BLaER1 (cell line): ENCODE measurements around the gene CDKAL1.
A peak's percentile ranks its signal among the peaks of the same experiment; 100 is the strongest.
"Not testable (repeated sequence)": the region's sequence is repeated elsewhere in the genome, so short reads cannot be mapped to it uniquely, and the experiment has no call there.

Experiments used
- H3K27ac ChIP-seq: shearing (Covaris generic); formaldehyde crosslinking; 2 replicates; pipeline ENCODE4 v1.8.1; 2022
- H3K27me3 ChIP-seq: shearing (Covaris generic); formaldehyde crosslinking; 2 replicates; pipeline ENCODE4 v1.8.1; 2022
- H3K36me3 ChIP-seq: shearing (Covaris generic); formaldehyde crosslinking; 2 replicates; pipeline ENCODE4 v1.8.1; 2022
- H3K4me1 ChIP-seq: shearing (Covaris generic); formaldehyde crosslinking; 2 replicates; pipeline ENCODE4 v1.8.1; 2022
- H3K4me2 ChIP-seq: shearing (Covaris generic); formaldehyde crosslinking; 2 replicates; pipeline ENCODE4 v1.8.1; 2022
- H3K4me3 ChIP-seq: shearing (Covaris generic); formaldehyde crosslinking; 2 replicates; pipeline ENCODE4 v1.8.1; 2022
- H3K9ac ChIP-seq: shearing (Covaris generic); formaldehyde crosslinking; 2 replicates; pipeline ENCODE4 v1.8.1; 2022
- H3K9me3 ChIP-seq: shearing (Covaris generic); formaldehyde crosslinking; 2 replicates; pipeline ENCODE4 v1.8.1; 2022
- H4K20me1 ChIP-seq: shearing (Covaris generic); formaldehyde crosslinking; 2 replicates; pipeline ENCODE4 v1.8.1; 2022
- Cebpa-rat ChIP-seq: shearing (Covaris generic); IDR thresholded peaks from 2 replicates; pipeline ENCODE4 v1.8.1; 2022

The CDKAL1 gene

DNA sequence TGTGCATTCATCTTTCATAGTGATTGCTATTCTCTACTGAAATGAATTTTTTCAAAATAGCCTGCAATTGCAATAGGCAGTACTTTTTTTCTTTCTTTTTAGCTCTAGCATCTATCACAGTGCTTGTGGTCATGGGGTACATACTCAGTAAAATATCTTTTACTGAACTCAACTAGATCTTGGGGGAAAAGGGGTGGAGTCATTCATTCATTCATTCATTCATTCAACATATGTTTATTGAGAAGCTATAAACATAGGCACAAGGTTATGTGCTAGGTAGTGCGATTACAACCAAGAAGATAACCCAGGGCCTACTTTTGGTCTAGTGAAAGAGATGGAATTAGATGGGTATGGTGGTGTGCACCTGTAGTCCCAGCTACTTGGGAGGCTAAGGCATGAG lies 1.4 kb upstream of the CDKAL1 start:
- H3K9ac ChIP-seq: no peak overlapping the region
- H3K9me3 ChIP-seq: no peaks in the 10 kb centered on the region
- H3K27ac ChIP-seq: no peak overlapping the region
- peaks cover 14% of the 10 kb centered on the region; the same call in 1 of the 2 replicates for H3K36me3 ChIP-seq
- no peak overlapping the region for H3K4me2 ChIP-seq
- H4K20me1 ChIP-seq: 0 out of 2 replicates have a peak, but pooled peaks cover under 1% of the 10 kb centered on the region
- peaks cover 32% of the 10 kb centered on the region for H3K4me1 ChIP-seq
- no peak for TF ChIP-seq Cebpa-rat
- no peak overlapping the region for H3K4me3 ChIP-seq
- H3K27me3 ChIP-seq: no peaks in the 10 kb centered on the region

DNA sequence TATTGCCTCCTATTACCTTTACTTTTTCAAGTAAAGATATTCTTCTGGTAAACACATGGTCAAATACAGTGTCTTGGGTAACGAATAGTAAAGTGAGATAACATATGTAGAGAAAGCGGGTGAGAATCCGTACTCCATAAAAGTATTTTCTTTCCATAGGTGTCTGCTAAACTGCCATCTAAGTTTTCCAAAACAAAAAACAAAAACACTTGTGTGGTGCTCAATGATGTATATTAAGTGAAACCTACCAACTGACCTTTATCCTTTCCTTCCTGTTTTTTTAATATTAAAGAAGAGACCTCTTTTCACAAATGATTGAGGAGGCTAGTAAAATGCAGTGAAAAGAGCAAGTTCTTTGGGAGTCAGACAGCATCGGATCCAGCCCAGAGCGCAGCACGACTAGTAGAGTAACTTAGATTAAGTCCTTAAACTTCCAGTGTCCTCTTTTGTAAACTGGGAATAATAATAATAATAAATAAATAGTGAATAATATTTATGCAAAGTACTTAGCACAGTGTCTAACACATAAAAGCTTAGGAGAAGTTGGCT lies 437 bp upstream of the CDKAL1 start:
- H3K27ac ChIP-seq: peak overlapping the region; percentile 87
- H3K9me3 ChIP-seq: no peaks in the 10 kb centered on the region
- peak overlapping the region; percentile 95 for H3K4me2 ChIP-seq
- peaks cover 7% of the 10 kb centered on the region; the same call in 1 of the 2 replicates for H4K20me1 ChIP-seq
- no peak for TF ChIP-seq Cebpa-rat
- peak overlapping the region; percentile 88 for H3K9ac ChIP-seq
- no peaks in the 10 kb centered on the region for H3K27me3 ChIP-seq
- peaks cover 23% of the 10 kb centered on the region for H3K36me3 ChIP-seq
- peak overlapping the region; percentile 84 for H3K4me3 ChIP-seq
- peaks cover 22% of the 10 kb centered on the region for H3K4me1 ChIP-seq

DNA sequence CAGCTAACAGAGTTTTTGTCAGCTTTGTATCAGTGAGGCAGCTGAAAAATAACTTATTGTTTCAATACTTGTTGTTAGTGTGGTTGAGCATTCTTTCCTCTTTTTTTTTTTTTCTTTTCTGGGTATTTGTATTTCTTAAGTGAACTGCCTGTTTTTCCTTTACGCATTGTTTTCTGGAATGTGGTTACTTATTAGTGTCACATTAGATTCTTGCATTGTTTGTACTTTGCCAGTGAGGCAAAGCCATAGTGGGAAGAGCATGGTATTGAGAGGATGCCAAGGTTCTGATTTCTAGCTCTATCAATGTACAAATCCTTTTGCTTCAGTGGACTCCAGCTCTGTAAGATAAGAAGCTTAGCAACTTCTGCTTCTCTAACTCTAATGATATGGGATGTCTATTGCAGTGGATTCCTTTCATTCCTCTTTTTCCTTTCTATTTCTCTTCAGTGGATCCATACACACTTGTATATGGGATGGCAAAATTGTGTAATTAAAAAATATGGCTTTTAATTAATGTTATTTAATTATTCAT lies 3.9 kb downstream of the CDKAL1 start:
- H3K4me1 ChIP-seq: peaks cover 22% of the 10 kb centered on the region
- H3K9ac ChIP-seq: no peak overlapping the region
- no peak for TF ChIP-seq Cebpa-rat
- H3K4me3 ChIP-seq: no peak overlapping the region
- no peaks in the 10 kb centered on the region for H3K27me3 ChIP-seq
- H3K27ac ChIP-seq: no peak overlapping the region
- H3K9me3 ChIP-seq: no peaks in the 10 kb centered on the region
- H4K20me1 ChIP-seq: peaks cover 36% of the 10 kb centered on the region
- H3K36me3 ChIP-seq: peaks cover 66% of the 10 kb centered on the region
- no peak overlapping the region for H3K4me2 ChIP-seq

DNA sequence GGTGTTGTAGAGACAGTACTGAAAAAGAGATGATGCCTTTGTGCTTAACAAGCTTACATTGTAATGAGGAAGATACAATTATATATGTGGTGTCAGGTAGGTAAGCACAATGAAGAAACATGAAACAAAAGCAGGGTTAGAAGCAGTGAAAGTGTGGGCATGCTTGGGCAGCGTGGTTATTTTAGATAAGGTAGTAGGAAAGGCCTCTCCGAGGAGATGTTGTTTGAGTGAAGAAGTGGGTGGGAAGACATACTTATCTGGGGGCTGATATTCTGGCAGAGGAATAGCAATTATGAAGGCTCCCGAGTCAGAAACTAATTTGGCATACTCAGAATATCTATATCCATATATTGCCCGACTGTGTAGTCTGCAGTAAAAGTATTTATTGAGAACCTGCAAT lies 4.7 kb downstream of the CDKAL1 start:
- Histone ChIP-seq H3K9me3 (no peaks in the 10 kb centered on the region), H3K4me3 (no peak overlapping the region), H3K4me2 (no peak overlapping the region), H4K20me1 (peaks cover 36% of the 10 kb centered on the region), H3K4me1 (peaks cover 18% of the 10 kb centered on the region), H3K27me3 (no peaks in the 10 kb centered on the region), H3K27ac (no peak overlapping the region), H3K36me3 (peaks cover 70% of the 10 kb centered on the region), H3K9ac (no peak overlapping the region)
- no peak for TF ChIP-seq Cebpa-rat

DNA sequence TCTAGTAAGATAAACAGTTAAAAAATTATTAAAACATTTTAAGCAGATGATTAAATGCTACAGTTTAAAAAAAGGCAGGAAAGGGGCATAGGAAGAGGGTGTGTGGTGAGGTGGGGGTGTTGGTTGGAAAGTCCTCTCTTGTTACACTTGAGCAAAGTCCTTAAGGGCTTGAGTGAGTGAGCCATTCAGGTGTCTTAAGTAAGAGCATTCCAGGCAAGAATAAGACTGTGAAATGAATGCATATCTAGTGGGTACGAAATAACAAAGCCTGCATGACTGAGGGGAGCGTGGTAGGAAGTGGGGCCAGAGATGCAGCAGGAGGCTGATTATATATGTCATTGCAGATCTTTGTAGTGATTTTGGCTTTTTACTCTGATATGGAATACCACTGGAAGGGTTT lies 5.1 kb downstream of the CDKAL1 start:
- Histone ChIP-seq H4K20me1 (peaks cover 36% of the 10 kb centered on the region), H3K4me2 (no peak overlapping the region), H3K4me3 (no peak overlapping the region), H3K4me1 (peaks cover 16% of the 10 kb centered on the region), H3K9me3 (no peaks in the 10 kb centered on the region), H3K9ac (no peak overlapping the region), H3K36me3 (peaks cover 73% of the 10 kb centered on the region), H3K27ac (no peak overlapping the region), H3K27me3 (no peaks in the 10 kb centered on the region)
- no peak for TF ChIP-seq Cebpa-rat

DNA sequence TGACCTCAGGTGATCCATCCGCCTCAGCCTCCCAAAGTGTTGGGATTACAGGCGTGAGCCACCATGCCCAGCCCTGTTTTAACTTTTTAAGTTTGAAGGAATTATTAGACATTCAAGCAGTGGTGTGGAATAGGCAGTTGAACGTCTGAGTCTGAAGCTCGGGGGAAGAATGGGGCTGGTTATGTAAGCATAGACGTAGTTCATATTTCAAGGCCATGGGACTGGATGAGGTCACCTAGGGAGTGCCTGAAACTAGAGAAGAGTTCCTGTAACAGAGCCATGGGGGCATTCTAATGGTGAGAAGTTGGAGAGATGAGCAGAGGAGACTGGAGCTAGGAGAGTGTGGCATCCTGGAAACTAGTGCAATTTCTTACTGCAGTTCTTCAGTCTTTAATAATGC lies 6.4 kb downstream of the CDKAL1 start:
- no peak overlapping the region for H3K4me3 ChIP-seq
- peaks cover 36% of the 10 kb centered on the region for H4K20me1 ChIP-seq
- no peak for TF ChIP-seq Cebpa-rat
- no peak overlapping the region for H3K9ac ChIP-seq
- H3K27ac ChIP-seq: no peak overlapping the region
- H3K4me1 ChIP-seq: peaks cover 8% of the 10 kb centered on the region
- peaks cover 5% of the 10 kb centered on the region; the same call in 1 of the 2 replicates for H3K9me3 ChIP-seq
- no peaks in the 10 kb centered on the region for H3K27me3 ChIP-seq
- H3K4me2 ChIP-seq: no peak overlapping the region
- peaks cover 85% of the 10 kb centered on the region for H3K36me3 ChIP-seq

DNA sequence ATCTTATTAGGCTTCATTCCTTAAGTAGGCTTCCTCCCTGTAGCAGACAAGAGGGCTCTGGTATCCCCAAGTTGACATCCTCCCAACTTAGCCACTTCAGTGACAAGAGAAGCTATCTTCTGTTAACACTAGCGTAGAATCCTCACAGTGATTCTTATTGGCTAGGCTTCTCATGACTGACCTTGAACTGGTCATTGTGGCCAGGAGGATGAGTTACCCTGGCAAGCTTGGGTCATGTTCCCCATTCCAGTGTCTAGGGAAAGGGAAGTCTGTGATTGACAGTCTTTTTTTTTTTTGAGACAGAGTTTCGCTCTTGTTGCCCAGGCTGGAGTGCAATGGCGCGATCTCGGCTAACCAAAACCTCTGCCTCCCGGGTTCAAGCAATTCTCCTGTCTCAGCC lies 7.1 kb downstream of the CDKAL1 start:
- H3K4me3 ChIP-seq: no peak overlapping the region
- no peak overlapping the region for H3K9ac ChIP-seq
- peaks cover 7% of the 10 kb centered on the region; the same call in 1 of the 2 replicates for H3K4me1 ChIP-seq
- H3K27ac ChIP-seq: no peak overlapping the region
- peaks cover 88% of the 10 kb centered on the region for H3K36me3 ChIP-seq
- H3K27me3 ChIP-seq: no peaks in the 10 kb centered on the region
- peaks cover 36% of the 10 kb centered on the region for H4K20me1 ChIP-seq
- H3K4me2 ChIP-seq: no peak overlapping the region
- peaks cover 7% of the 10 kb centered on the region for H3K9me3 ChIP-seq
- TF ChIP-seq Cebpa-rat: no peak

DNA sequence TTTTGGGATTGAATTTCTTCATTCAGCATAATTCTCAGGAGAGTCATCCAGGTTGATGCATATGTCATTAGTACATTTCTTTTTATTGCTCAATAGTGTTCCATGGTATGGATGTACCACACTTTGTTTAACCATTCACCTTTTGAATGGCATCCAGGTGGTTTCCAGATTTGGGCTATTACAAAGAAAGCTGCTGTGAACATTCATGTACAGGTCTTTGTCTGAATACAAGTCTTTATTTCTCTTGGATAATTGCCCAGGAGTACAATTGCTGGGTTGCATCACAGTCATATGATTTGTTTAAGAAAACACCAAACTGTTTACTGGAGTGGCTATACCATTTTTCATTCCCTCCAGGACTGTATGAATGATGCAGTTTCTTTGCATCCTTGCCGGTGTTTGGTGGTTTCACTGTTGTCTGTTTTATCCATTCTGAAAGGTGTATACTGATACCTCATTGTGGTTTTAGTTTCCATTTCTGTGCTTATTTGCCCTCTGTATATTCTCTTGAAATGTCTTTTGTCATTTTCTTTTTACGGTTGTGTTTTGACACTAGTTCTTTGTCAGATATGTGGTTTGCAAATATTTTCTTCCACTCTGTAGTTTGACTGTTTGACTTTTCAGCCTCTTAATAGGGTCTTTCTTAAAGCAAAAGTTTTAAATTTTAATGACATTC lies 8.8 kb downstream of the CDKAL1 start:
- peaks cover 6% of the 10 kb centered on the region; the same call in 1 of the 2 replicates for H3K4me1 ChIP-seq
- H3K4me3 ChIP-seq: no peak overlapping the region
- peaks cover 88% of the 10 kb centered on the region for H3K36me3 ChIP-seq
- H4K20me1 ChIP-seq: peaks cover 34% of the 10 kb centered on the region
- no peak overlapping the region for H3K9ac ChIP-seq
- no peak overlapping the region for H3K27ac ChIP-seq
- H3K9me3 ChIP-seq: peaks cover 11% of the 10 kb centered on the region
- no peak for TF ChIP-seq Cebpa-rat
- no peak overlapping the region for H3K4me2 ChIP-seq
- no peaks in the 10 kb centered on the region for H3K27me3 ChIP-seq

DNA sequence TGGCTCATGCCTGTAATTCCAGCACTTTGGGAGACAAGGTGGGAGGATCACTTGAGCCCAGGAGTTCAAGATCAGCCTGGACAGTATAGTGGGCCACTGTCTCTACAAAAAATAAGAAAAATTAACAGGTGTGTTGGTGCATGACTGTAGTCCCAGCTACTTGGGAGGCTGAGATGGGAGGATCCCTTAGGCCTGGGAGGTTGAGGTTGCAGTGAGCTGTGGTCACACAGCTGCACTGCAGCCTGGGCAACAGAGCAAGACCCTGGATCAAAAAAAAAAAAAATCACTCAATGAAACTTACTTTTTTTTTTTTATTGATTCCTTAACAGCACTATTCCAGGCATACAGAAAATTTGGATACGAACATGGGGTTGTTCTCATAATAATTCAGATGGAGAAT lies 14.0 kb downstream of the CDKAL1 start:
- H3K4me3 ChIP-seq: no peak overlapping the region
- H3K9me3 ChIP-seq: peaks cover 11% of the 10 kb centered on the region
- TF ChIP-seq Cebpa-rat: no peak
- H3K27me3 ChIP-seq: no peaks in the 10 kb centered on the region
- no peak overlapping the region for H3K27ac ChIP-seq
- H3K9ac ChIP-seq: no peak overlapping the region
- H4K20me1 ChIP-seq: no peaks in the 10 kb centered on the region
- peaks cover 6% of the 10 kb centered on the region; the same call in 1 of the 2 replicates for H3K4me1 ChIP-seq
- no peak overlapping the region for H3K4me2 ChIP-seq
- peaks cover 78% of the 10 kb centered on the region for H3K36me3 ChIP-seq

DNA sequence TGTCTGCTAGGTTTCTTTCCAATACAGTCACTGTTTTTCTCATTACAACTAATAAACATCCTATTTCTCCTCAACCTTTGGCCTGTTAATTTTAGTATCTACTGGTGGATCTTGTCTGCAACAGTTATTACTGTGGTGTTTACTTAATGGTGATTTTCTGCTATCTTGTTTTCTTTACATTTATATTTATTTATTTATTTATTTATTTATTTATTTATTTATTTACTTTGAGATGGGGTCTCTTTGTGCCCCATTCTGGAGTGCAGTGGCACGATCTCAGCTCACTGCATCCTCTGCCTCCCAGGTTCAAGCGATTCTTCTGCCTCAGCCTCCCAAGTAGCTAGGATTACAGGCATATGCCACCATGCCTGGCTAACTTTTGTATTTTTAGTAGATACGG lies 15.1 kb downstream of the CDKAL1 start:
- H3K9ac ChIP-seq, H3K4me2 ChIP-seq, H3K4me1 ChIP-seq, H3K4me3 ChIP-seq, H3K27ac ChIP-seq, H4K20me1 ChIP-seq, H3K27me3 ChIP-seq: not testable (repeated sequence)
- Histone ChIP-seq H3K36me3 (peaks cover 82% of the 10 kb centered on the region), H3K9me3 (peaks cover 11% of the 10 kb centered on the region)
